GM18502 (cell line): Measurements from ENCODE around the gene TRIM74.
"Not testable (repeated sequence)": the region's sequence is repeated elsewhere in the genome, so short reads cannot be mapped to it uniquely, and the experiment has no call there.

Source experiments
- ATAC-seq: cut with Tn5 transposase; IDR thresholded peaks from one replicate; pipeline ENCODE4 v1.9.1; 2021; ENCODE audit warnings: mild to moderate bottlenecking; ENCODE audit not compliant: unreplicated experiment, poor library complexity

Gene TRIM74

GRCh38 chr7:72968980-72969516 lies at the start of gene TRIM74:
TSS of gene TRIM74 (minus strand) at chr7:72969466. CDS start at chr7:72966157, 3,309 bp downstream.
- not testable (repeated sequence) for ATAC-seq

DNA sequence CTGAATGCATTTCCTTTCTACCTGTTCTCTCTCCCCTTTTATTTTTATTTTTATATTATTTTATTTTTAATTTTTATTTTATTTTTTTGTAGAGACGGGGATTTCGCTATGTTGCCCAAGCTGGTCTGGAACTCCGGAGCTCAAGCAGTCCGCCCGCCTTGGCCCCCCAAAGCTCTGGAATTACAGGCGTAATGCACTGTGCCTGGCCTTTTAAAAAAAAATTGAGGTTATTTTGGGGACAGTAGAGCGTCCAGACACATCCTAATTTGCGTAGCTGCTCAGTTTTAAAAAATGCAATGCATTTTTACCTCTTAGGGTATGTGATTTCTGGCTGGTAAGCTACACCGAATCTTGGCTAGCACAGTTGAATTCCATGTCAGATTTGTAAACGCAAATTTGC lies 37.2 kb upstream of the TRIM74 start:
- not testable (repeated sequence) for ATAC-seq

GRCh38 chr7:73005693-73006447 lies 36.6 kb upstream of the TRIM74 start:
- peak; percentile 90 for ATAC-seq

GRCh38 chr7:73005356-73005692 lies 36.1 kb upstream of the TRIM74 start:
- peak; percentile 82 for ATAC-seq

GRCh38 chr7:72997887-72998468 lies 28.7 kb upstream of the TRIM74 start:
- not testable (repeated sequence) for ATAC-seq

GRCh38 chr7:72997447-72997846 lies 28.2 kb upstream of the TRIM74 start:
- not testable (repeated sequence) for ATAC-seq

DNA sequence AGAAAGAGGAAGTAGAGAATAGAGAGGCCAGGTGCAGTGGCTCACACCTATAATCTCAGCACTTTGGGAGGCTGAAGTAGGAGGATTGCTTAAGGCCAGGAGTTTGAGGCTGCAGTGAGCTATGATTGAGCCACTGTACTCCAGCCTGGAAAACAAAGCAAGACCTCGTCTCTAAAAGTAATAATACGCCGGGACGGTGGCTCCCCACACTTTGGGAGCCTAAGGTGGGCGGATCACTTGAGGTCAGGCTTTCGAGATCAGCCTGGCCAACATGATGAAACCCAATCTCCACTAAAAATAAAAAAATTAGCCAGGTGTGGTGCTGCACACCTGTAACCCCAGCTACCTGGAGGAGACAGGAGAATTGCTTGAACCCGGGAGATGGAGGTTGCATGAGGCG lies 26.2 kb upstream of the TRIM74 start:
- ATAC-seq, result not testable (repeated sequence)

DNA sequence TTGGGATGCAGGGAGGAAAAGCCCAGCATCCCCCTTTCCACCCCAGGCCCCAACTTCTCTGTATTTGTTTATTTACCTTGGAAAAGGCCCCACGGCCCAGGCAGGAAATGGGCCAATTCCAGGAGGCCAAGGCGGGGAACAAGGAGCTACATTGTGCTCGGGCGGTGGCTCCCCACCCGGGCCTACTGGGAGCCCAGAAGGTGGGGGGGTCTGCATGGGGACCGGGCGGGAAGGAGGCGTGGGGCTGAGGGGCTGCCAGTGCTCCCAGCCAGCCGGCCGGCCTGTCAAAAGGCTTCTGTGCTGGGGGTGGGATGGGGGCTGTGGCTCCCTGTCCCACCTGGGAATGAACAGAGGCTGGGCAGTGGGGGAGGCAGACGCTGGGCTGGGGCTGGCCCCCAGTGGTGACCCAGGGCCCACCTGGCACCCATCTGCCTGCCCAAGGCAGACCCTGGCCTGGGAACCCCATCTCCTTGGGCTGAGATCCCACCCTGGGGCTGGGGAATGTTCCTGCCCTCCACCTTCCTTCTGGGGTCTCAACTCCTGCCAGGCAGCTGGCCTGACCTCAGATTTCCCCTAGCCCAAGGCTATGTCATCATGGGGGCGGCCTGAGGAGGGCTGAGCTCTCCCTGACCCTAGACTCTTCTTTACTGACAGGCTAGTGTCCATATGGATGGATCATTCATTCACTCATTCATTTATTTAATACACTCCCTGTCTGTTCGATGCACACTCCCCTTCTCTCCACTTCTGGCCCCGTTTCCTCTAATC lies 21.1 kb upstream of the TRIM74 start:
- ATAC-seq, result not testable (repeated sequence)

GRCh38 chr7:72982084-72982483 lies 12.8 kb upstream of the TRIM74 start:
- not testable (repeated sequence) for ATAC-seq

DNA sequence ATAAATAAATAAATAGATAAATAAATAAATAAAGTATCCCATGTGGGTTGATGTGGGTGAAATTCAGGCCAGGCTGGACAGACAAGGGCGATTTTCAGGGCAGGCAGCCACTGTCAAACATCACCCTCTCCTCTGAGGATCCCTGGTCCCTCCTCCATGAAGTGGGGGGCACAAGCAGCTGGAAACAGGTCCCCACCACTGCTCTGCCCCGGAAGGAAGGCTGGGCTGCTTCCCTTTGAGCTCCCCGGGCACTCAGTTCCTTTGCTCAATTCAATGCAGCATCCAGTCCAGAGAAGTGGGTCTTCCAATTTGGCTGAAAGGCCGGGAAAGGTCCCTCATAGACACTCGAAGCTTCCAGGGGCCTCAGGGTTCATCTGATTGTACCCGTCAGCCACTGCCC lies 11.1 kb upstream of the TRIM74 start:
- not testable (repeated sequence) for ATAC-seq

DNA sequence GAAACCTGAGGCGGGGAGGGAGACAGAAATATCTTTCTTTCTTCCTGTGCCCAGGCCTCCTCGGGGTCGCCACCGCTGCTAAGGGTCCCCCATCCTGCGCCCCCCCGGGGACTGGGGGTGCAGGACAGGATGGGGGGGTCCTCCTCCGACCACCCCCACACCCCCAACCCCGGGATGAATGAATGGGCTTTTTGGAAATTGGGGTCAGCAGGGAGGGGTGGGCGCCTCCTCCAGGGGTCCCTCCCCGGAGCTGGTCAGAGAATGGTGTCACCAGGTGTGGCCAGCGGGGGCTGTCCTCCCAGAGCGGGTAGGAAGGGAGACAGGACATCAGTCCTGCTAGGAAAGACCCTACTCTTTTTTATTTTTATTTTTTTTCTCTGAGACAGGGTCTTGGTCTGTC lies 7.2 kb upstream of the TRIM74 start:
- ATAC-seq, result not testable (repeated sequence)

- ATAC-seq, result not testable (repeated sequence)
Measured at GRCh38 chr7:72975656-72976286, 6.5 kb upstream of the TRIM74 start.

- ATAC-seq, result not testable (repeated sequence)
Measured at GRCh38 chr7:72974781-72975180, 5.5 kb upstream of the TRIM74 start.

DNA sequence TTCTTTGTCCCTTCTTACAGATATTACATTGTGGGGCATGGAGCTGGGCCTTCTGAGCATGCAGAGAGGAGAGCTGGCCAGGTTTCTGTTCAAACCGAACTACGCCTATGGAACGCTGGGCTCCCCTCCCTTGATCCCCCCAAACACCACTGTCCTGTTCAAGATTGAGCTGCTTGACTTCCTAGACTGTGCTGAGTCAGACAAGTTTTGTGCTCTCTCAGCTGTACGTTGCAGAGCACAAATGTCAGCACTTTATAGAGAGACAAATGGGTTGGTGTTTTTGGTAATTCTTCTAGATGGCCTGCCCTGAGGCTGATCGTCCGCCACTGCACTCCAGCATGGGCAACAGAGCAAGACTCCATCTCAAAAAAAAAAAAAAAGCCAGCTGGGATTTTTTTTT lies 2.2 kb upstream of the TRIM74 start:
- not testable (repeated sequence) for ATAC-seq

DNA sequence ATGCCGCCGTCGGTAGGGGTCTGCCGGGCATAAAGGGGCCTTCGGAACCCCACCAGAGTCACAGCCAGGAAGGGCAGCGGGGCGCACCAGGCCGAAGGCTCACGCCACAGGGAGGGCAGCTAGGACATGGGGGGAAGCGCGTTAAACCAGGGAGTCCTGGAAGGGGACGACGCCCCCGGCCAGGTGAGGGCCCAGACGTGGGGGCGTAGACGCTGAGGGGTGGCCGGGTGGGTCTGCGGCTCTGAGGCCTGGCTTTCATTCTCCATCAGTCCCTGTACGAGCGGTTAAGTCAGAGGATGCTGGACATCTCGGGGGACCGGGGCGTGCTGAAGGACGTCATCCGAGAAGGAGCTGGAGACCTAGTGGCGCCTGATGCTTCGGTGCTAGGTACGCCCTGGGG lies 422 bp upstream of the TRIM74 start:
- not testable (repeated sequence) for ATAC-seq

DNA sequence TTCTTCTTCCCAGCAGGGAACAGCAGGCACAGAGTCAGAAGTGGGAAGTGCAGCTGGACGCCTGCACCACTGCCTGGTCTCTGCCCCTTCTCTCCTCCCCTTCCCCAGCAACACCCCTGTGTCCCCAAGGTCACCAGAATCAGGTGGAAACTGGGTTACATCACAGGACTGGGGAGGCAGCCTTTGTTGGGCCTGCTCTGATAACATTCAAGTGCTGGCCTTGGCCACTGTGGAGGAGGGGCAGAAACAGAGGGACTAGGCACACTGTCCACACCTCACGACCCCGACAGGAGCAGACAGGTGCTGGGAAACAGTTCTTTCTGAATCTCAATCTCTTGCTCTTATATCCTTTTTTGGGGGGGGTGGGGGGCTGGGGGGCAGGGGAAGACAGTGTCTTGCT lies 2.4 kb downstream of the TRIM74 start:
- not testable (repeated sequence) for ATAC-seq

- ATAC-seq, result peak; percentile 63
Measured at GRCh38 chr7:72965186-72965975, 3.9 kb downstream of the TRIM74 start.

GRCh38 chr7:72963056-72963455 lies 6.2 kb downstream of the TRIM74 start:
- not testable (repeated sequence) for ATAC-seq

DNA sequence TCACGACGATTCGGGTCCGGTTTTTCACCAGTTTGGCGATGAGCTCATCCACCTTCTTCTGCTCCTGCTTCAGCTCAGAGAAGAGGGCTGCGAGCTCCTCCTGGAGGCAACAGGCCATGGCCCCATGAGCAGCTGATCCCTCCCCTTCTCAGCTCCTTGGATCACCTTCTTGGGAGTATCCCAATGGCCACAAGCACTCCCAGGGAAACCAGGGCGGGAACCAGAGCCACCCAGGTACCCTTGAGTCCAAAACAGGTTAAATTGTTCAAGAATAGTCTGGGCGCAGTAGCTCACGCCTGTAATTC lies 8.0 kb downstream of the TRIM74 start:
- not testable (repeated sequence) for ATAC-seq
